Dedifferentiated amniotic fluid mesenchymal stem cell (primary cell): Measurements from ENCODE around the gene PAPSS2.

Experiments used
- DNase-seq: peaks from one replicate; pipeline ENCODE4 v3.0.0-alpha.2; 2016; ENCODE audit errors: extremely low spot score

PAPSS2 gene

GRCh38 chr10:87750001-87750671, 90.5 kb downstream of the PAPSS2 start:
- peak; percentile 58 for DNase-seq

GRCh38 chr10:87750817-87751216, 91.1 kb downstream of the PAPSS2 start:
- DNase-seq = no peak

- no peak for DNase-seq
Observed at GRCh38 chr10:87751274-87751673, 91.6 kb downstream of the PAPSS2 start.

GRCh38 chr10:87752566-87752965, 92.9 kb downstream of the PAPSS2 start:
- peak; percentile 41 for DNase-seq

GRCh38 chr10:87753995-87754866, 94.6 kb downstream of the PAPSS2 start:
- no peak for DNase-seq

- no peak for DNase-seq
Observed at GRCh38 chr10:87757685-87758084, 98.0 kb downstream of the PAPSS2 start.

- DNase-seq = no peak
Observed at GRCh38 chr10:87759551-87759950, 99.9 kb downstream of the PAPSS2 start.

GRCh38 chr10:87760195-87760905, 100.7 kb downstream of the PAPSS2 start:
- no peak for DNase-seq

GRCh38 chr10:87761153-87761552, 101.5 kb downstream of the PAPSS2 start:
- DNase-seq = no peak

GRCh38 chr10:87761892-87762291, 102.2 kb downstream of the PAPSS2 start:
- no peak for DNase-seq

- DNase-seq = no peak
Observed at GRCh38 chr10:87763086-87763861, 103.6 kb downstream of the PAPSS2 start.

GRCh38 chr10:87764072-87764934, 104.6 kb downstream of the PAPSS2 start:
- DNase-seq = no peak

- DNase-seq = no peak
Observed at GRCh38 chr10:87765666-87766376, 106.1 kb downstream of the PAPSS2 start.

- no peak for DNase-seq
Observed at GRCh38 chr10:87767253-87767652, 107.6 kb downstream of the PAPSS2 start.

GRCh38 chr10:87771871-87772500, 112.3 kb downstream of the PAPSS2 start:
- peak; percentile 35 for DNase-seq

GRCh38 chr10:87775766-87776165, 116.1 kb downstream of the PAPSS2 start:
- peak; percentile 23 for DNase-seq

- no peak for DNase-seq
Observed at GRCh38 chr10:87776328-87776727, 116.7 kb downstream of the PAPSS2 start.

- DNase-seq = no peak
Observed at GRCh38 chr10:87781545-87781944, 121.9 kb downstream of the PAPSS2 start.

- DNase-seq = no peak
Observed at GRCh38 chr10:87782721-87783120, 123.0 kb downstream of the PAPSS2 start.

GRCh38 chr10:87786421-87786820, 126.7 kb downstream of the PAPSS2 start:
- no peak for DNase-seq
